ENCODE data around the gene AIMP1. TPM values are rescaled to one million over a fixed set of nuclear protein-coding genes. Genes with fewer than 3 reads are reported as not detected.

AIMP1 gene
- total RNA-seq, 1 experiment from 2014 or later, result 103 TPM

- ChIA-PET POLR2A (interaction anchor here (0.7 to 1.0 kb wide), 2 partner anchors 9 to 1682 kb away, joined by 3 to 8 read pairs; partner anchors contain the start of genes AIMP1 and TBCK), CTCF (interaction anchor here (0.6 kb wide), 1 partner anchor 65 kb away, joined by 3 read pairs; no protein-coding TSS in a partner anchor)
- DNase-seq (ENCODE audit: unreplicated experiment), result no peak
- Mint-ChIP-seq H3K4me3 (ENCODE audit: unreplicated experiment) (no peak overlapping the region), H3K9me3 (ENCODE audit: unreplicated experiment) (no peaks in the 10 kb centered on the region), H3K27ac (ENCODE audit: low read depth, unreplicated experiment) (no peak overlapping the region), H3K4me1 (ENCODE audit: insufficient read depth, unreplicated experiment) (peaks cover 3% of the 10 kb centered on the region), H3K27me3 (ENCODE audit: insufficient read depth, unreplicated experiment) (no peaks in the 10 kb centered on the region), H3K36me3 (ENCODE audit: insufficient read depth, unreplicated experiment) (peaks cover 24% of the 10 kb centered on the region)
- TF ChIP-seq CTCF (IDR thresholded peaks at IDR 0.05; ENCODE audit: unreplicated experiment), result no peak
- no TSS peak for BruUV-seq (replicated peaks)
- intact Hi-C loops (cut with micrococcal nuclease), result no loop called here
These were observed 9.8 kb upstream of the AIMP1 start for GRCh38 chr4:106306561-106306960.

GRCh38 chr4:106312377-106312776 is 4.0 kb upstream of the AIMP1 start:
- CTCF ChIA-PET, result interaction anchor here (1.0 kb wide), 1 partner anchor 10 kb away, joined by 3 read pairs; no protein-coding TSS in a partner anchor
- no TSS peak for BruUV-seq (replicated peaks)
- Mint-ChIP-seq H3K27me3 (ENCODE audit: insufficient read depth, unreplicated experiment) (no peaks in the 10 kb centered on the region), H3K4me3 (ENCODE audit: unreplicated experiment) (no peak overlapping the region), H3K27ac (ENCODE audit: low read depth, unreplicated experiment) (no peak overlapping the region), H3K9me3 (ENCODE audit: unreplicated experiment) (no peaks in the 10 kb centered on the region), H3K36me3 (ENCODE audit: insufficient read depth, unreplicated experiment) (peaks cover 5% of the 10 kb centered on the region), H3K4me1 (ENCODE audit: insufficient read depth, unreplicated experiment) (peaks cover 12% of the 10 kb centered on the region)
- DNase-seq (ENCODE audit: unreplicated experiment), result no peak
- intact Hi-C loops (cut with micrococcal nuclease), result no loop called here
- no peak for TF ChIP-seq CTCF (IDR thresholded peaks at IDR 0.05; ENCODE audit: unreplicated experiment)
- POLR2A ChIA-PET, result interaction anchor here (2.1 kb wide), 1 partner anchor 8 kb away, joined by 5 read pairs; no protein-coding TSS in a partner anchor

GRCh38 chr4:106312997-106313522 is 3.3 kb upstream of the AIMP1 start:
- Mint-ChIP-seq H3K36me3 (ENCODE audit: insufficient read depth, unreplicated experiment) (peaks cover 5% of the 10 kb centered on the region), H3K4me3 (ENCODE audit: unreplicated experiment) (no peak overlapping the region), H3K9me3 (ENCODE audit: unreplicated experiment) (no peaks in the 10 kb centered on the region), H3K27ac (ENCODE audit: low read depth, unreplicated experiment) (no peak overlapping the region), H3K4me1 (ENCODE audit: insufficient read depth, unreplicated experiment) (peaks cover 13% of the 10 kb centered on the region), H3K27me3 (ENCODE audit: insufficient read depth, unreplicated experiment) (no peaks in the 10 kb centered on the region)
- POLR2A ChIA-PET, result interaction anchor here (1.4 to 2.1 kb wide), 2 partner anchors 8 to 10 kb away, joined by 3 to 5 read pairs; no protein-coding TSS in a partner anchor
- CTCF ChIA-PET, result interaction anchor here (0.5 to 1.0 kb wide), 4 partner anchors 9 to 1495 kb away, joined by 3 to 4 read pairs (median 3); no protein-coding TSS in a partner anchor
- TF ChIP-seq CTCF (IDR thresholded peaks at IDR 0.05; ENCODE audit: unreplicated experiment), result no peak
- intact Hi-C loops (cut with micrococcal nuclease), result no loop called here
- no peak for DNase-seq (ENCODE audit: unreplicated experiment)
- no TSS peak for BruUV-seq (replicated peaks)

- no peak for DNase-seq (ENCODE audit: unreplicated experiment)
- Mint-ChIP-seq H3K9me3 (ENCODE audit: unreplicated experiment) (no peaks in the 10 kb centered on the region), H3K4me3 (ENCODE audit: unreplicated experiment) (no peak overlapping the region), H3K36me3 (ENCODE audit: insufficient read depth, unreplicated experiment) (peaks cover 5% of the 10 kb centered on the region), H3K27ac (ENCODE audit: low read depth, unreplicated experiment) (no peak overlapping the region), H3K4me1 (ENCODE audit: insufficient read depth, unreplicated experiment) (peaks cover 25% of the 10 kb centered on the region), H3K27me3 (ENCODE audit: insufficient read depth, unreplicated experiment) (no peaks in the 10 kb centered on the region)
- CTCF ChIA-PET, result interaction anchor here (0.5 to 0.6 kb wide), 2 partner anchors 13 to 625 kb away, joined by 3 to 4 read pairs; no protein-coding TSS in a partner anchor
- intact Hi-C loops (cut with micrococcal nuclease), result loop anchor here (2.0 kb wide), 1 partner anchor 48 kb away; no protein-coding TSS in a partner anchor
- BruUV-seq (replicated peaks), result no TSS peak
- POLR2A ChIA-PET, result interaction anchor here (0.6 to 2.7 kb wide), 10 partner anchors 8 to 1821 kb away, joined by 3 to 13 read pairs (median 4); no protein-coding TSS in a partner anchor
- TF ChIP-seq CTCF (IDR thresholded peaks at IDR 0.05; ENCODE audit: unreplicated experiment), result no peak
These were observed 1.4 kb upstream of the AIMP1 start for GRCh38 chr4:106314960-106315359.

Measured in MCF 10A (cell line).